GM21381 (cell line): Measurements from ENCODE around the gene GABRA4.

Experiments
- ATAC-seq: cut with Tn5 transposase; IDR thresholded peaks from one replicate; pipeline ENCODE4 v1.9.1; 2021; ENCODE audit warnings: mild to moderate bottlenecking, moderate library complexity; ENCODE audit not compliant: unreplicated experiment

GABRA4 gene

GRCh38 chr4:46993075-46994006 is at the start of gene GABRA4:
GABRA4 (minus strand) TSS chr4:46993581; CDS start chr4:46993424, 157 bp downstream.
- ATAC-seq, result no peak

DNA sequence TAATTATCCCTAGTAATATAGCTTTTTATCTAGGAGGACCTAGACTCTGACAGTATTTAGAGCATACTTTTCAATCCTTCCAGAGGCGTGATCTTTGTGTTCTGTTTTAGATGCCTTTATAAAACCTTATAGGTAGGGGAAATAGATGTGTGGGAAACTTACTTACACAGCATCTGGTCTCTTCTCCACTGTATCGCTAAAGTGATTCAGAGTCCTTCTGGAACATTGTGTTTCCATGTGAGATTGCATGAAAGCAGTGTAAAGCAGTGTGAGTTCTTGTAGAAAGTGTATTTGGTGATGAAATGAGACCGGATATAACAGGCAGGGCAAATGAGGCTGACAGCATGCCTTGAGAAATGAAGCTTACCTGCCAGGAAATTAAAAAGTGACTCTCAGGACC is 47.4 kb upstream of the GABRA4 start:
- ATAC-seq, result no peak

- no peak for ATAC-seq
Observed at GRCh38 chr4:47038263-47038662, 44.9 kb upstream of the GABRA4 start.

- ATAC-seq, result peak; percentile 90
Observed at GRCh38 chr4:47032405-47033106, 39.2 kb upstream of the GABRA4 start.

DNA sequence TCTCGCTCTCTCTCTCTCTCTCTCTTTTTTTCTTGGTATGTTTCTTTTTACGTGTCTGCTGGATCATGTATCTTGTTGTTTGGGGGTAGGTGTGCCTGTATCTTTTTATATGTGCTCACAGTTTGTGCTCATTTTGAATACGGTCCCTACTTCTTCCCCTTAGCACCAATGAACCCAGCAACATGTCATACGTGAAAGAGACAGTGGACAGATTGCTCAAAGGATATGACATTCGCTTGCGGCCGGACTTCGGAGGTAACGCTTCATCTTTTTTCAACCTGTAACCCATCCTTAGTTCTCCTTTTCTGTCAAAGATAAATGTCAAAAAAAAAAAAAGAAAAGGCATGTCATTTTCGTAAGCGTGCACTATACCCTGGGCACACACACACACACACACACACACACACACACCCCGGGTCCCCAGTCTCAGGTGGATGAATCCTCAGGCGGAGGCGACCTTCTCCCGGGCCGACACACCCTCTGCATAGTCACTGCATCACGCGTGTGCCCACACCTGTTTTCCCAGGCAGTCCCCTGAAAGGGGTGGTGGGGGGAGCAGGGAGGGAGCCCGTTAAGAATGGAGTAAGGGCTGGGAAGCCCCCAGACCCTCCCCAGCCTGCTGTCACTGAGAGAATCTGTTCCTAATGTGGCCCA is 38.5 kb upstream of the GABRA4 start:
- no peak for ATAC-seq

DNA sequence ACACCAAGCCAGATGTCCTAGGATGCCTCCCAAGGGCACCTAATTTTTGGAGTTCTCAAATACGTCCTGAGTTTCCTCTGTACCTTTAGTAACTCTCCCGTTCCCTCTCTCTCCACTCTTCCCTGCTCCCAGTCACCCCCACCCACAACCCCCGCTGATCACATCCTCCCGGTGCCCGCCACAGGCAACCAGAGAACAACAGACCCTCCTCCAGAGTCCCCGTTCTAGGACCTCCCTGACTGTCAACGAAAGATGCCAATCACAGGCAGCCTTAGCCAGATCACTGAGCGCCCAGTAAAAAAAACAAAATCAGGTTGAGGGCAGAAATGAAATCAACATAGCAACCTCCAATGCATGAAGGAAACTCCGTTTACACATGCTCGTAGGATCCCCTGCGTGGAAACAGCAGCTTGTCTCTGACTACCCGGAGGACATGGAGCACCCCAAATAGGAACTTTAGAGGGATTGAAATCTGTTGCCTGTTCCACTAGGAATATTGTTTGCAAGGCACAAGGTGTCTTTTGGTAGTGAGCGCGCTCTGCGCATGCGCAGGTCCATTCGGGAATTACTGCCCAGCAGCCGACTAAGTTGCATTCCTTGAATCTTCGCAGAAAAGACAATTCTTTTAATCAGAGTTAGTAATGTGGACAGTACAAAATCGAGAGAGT is 37.8 kb upstream of the GABRA4 start, which contains the start of gene GABRB1:
GABRB1 (plus strand) TSS at position 557 of the 668 bp plus-strand sequence.
- no peak for ATAC-seq

- ATAC-seq, result no peak
Observed at GRCh38 chr4:47017494-47017893, 24.1 kb upstream of the GABRA4 start.

DNA sequence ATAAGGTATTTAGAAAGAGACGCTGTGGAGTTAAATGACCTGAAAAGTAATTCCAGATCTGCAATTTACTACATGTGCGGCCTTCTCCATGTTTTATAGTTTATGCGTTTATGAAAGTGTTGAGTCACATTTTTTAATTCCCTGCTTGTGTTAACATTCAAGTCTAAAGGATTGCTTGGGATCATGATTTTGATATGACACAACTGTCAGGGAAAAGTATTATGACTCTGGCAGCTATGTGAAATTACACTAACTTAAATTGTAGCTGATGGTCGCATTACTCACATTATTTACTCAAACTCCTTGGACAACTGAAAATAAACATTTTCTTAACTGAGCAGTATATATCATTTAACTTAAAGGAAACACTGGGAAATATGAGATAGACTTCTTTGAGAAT is 23.7 kb upstream of the GABRA4 start:
- ATAC-seq, result no peak

DNA sequence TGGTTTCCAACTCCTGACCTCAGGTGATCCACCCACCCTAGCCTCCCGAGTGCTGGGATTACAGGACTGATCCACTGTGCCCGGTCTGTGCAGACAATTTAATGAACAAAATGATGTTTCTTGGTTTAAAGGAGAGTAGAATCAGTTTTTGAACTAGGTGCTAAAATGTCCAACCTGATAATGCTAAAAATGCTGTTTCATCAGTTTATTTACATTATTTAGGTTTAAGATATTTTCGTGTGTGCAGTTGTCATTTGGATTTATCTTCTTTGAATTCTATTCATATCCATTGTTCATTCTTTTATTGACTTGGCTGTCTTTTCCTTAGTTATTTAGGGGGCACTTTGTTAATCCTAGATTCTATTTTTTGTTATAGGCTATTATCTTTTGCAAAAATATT is 20.0 kb upstream of the GABRA4 start:
- no peak for ATAC-seq

DNA sequence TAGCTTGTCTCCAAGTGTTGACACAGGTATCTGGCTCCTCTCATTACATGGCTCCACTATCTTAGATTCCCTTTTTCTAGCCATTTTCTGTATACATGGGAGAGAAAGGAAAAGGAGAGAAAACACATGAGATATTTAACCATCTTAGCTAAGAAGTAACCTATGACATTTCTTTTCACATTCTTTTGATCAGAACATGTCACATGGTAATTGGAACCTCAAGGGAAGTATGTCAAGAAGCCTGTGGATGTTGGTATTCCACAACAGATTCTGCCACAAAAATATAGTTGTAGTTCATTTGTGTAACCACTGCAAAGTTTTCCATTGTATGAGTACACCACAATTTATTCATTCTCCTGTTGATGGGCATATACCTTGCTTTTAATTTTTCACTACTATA is 19.3 kb upstream of the GABRA4 start:
- ATAC-seq, result no peak

- peak; percentile 93 for ATAC-seq
Observed at GRCh38 chr4:47010912-47011446, 17.6 kb upstream of the GABRA4 start.

DNA sequence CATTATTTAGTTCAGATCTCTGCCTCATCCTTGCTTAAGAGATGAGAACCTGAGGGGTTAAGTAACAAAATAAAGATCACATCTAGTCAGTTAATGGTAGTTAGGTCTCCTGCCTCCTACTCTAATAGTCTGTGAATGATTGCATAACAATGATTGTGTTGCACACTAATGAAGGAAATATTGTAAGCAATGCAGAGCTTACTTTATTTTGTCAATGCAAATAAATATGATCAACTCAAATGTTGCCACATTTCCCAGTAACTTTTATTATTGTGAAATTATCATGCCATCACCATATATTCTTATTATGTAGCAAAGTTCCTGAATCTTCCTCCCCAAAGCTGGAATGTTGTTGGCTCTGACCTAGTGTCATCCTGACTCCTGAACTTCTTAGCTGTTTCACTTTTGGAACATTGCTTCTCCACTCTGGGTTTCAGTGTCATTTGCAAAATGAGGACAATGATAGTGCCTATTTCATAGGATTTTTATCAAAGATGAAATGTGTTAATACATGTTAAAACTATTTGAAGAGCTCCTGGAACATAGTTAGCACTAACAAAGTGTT is 17.0 kb upstream of the GABRA4 start:
- ATAC-seq, result no peak

DNA sequence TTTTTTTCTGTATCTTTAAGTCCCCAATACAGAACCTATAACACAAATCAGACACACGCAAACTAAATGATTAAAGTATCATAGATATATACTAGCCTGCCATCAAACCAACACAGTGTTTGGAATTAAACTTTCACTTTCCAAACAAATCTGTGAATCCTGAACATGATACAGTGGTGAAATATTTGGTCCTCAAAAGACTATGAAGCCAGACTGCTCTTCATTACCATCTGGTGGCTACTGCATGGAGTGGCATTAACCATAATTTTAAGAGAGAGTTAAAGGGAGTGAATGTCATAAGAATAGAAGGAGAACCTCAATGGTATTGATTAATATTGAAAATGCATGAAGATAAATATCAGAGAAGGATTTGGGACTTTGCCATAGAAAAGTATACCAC is 9.2 kb upstream of the GABRA4 start:
- ATAC-seq, result no peak

GRCh38 chr4:47000406-47000805 is 7.0 kb upstream of the GABRA4 start:
- ATAC-seq, result no peak

- ATAC-seq, result no peak
Observed at GRCh38 chr4:46999566-46999965, 6.2 kb upstream of the GABRA4 start.

- ATAC-seq, result no peak
Observed at GRCh38 chr4:46994007-46994405, 625 bp upstream of the GABRA4 start.

DNA sequence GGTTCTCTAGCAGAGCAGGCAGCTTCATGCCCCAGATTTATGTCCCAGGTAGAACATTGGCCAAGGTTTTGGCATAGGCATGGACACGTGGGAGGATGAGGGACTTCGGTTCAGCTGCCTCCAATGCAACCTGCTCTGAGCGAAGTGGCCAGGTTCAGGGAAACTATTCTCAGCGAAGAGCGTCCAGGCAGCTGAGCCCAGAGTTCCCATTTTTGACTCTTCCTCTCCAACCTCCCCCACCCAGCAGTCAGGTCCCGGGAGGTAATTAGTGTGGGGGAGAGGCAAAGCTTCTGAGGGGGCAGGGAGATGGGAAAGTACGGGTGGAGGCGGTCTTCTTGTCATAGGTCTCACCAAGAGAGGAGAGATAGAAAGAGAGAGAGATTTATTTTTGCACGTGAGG is 1.0 kb downstream of the GABRA4 start:
- no peak for ATAC-seq

DNA sequence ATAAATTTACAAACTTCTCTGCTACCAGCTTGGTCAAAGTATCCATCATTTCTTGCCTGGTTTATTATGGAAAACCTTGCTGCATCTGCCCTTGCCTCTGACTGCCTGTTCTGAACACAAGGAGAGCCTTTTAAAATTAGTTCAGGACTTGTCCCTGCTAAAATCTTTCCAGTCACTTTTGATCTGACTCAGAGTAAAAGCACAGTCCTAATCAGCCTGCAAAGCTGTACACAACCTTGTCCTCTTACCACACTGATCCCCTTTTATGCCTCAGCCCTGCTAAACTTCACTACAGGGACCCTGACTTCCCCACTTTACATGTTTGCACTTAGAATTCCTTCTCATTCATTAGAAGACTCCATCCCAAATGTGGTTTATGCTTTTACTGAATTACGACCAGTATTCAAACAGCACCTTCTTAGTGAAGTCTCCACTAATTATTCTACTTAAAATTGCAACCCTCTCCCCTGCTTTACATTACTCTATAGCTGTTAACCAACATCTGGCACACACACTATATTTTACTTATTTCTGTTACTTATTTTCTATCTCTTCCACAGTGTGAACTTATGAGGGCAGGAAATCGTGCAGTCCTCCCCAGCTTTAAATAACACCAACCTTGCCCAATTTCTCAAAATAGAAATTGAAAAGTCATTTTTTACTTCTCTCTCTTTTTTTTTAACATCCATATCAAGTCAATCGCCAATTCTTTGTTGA is 6.3 kb downstream of the GABRA4 start:
- no peak for ATAC-seq

GRCh38 chr4:46984781-46985180 is 8.6 kb downstream of the GABRA4 start:
- no peak for ATAC-seq

DNA sequence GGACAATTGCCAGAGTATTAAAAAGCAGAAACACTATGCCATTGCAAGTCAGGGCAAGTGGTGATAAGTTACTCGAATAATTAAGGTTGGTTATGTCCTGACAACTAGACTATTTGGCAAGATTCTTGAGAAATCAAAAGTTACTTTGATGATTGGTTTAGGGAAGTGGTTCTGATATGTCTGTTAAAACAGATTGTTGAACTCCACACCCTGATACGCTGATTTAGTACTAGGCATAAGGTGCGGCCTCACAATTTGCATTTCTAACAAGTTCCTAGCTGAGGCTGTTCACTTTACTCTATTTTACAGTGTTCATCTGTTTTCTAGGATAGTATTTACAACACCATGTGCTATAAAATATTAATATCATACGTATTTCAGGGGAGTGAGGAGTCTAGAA is 12.5 kb downstream of the GABRA4 start:
- ATAC-seq, result no peak
